ENCODE results near the gene KCNK15. TPM values are rescaled to one million over a fixed set of nuclear protein-coding genes. Genes with fewer than 3 reads are reported as not detected.

The KCNK15 gene
- total and polyA plus RNA-seq, 2 donors (not counting 1 experiment from before 2014, with no cell fraction given), result 0.17 TPM; not detected in 1

- H4K20me1 ChIP-seq (ENCODE audit: control insufficient read depth, insufficient read depth, low read length, poor library complexity, severe bottlenecking), result no peaks in the 10 kb centered on the region
- no peak overlapping the region for H3K27ac Mint-ChIP-seq
- no peaks in the 10 kb centered on the region for H3K9me3 ChIP-seq (ENCODE audit: control extremely low read depth in 1 of 3, control insufficient read depth in 2 of 3, insufficient read depth in 1 of 3, low read length in 2 of 3)
- ATAC-seq (ENCODE audit: low read depth) (no peak), DNase-seq (no peak)
- H3K27ac ChIP-seq (ENCODE audit: low read length in 2 of 2), result no peak overlapping the region
- H3K36me3 ChIP-seq (replicated peaks in 1 of 2; ENCODE audit: control extremely low read depth in 1 of 2, control insufficient read depth in 1 of 2, extremely low read depth in 1 of 2, insufficient read depth in 2 of 2, low read length in 1 of 2), result no peaks in the 10 kb centered on the region
- no peak overlapping the region for H2AFZ ChIP-seq (ENCODE audit: insufficient read depth, low read depth, low read length, poor library complexity, severe bottlenecking)
- H3K79me2 ChIP-seq (ENCODE audit: control insufficient read depth, insufficient read depth, low read length), result no peaks in the 10 kb centered on the region
- POLR2A ChIA-PET, result no interaction called here
- TF ChIP-seq EZH2 (IDR thresholded peaks at IDR 0.05; ENCODE audit: borderline replicate concordance, insufficient read depth, low read depth, low read length, poor library complexity, severe bottlenecking) (no peak), CTCF (IDR thresholded peaks at IDR 0.05) (no peak)
- CTCF ChIA-PET, result interaction anchor here (1.1 kb wide), 1 partner anchor 9 kb away, joined by 3 read pairs; no protein-coding TSS in a partner anchor
- no peak overlapping the region for H3K4me3 ChIP-seq (ENCODE audit: control extremely low read depth in 1 of 5, extremely low read depth in 1 of 5, insufficient read depth in 1 of 5, low read depth in 2 of 5, low read length in 4 of 5)
- 98% methylated on average over 7 of the region's 9 CpGs for WGBS (ENCODE audit: insufficient coverage)
- no peaks in the 10 kb centered on the region for H3K27me3 ChIP-seq (replicated peaks in 1 of 4; ENCODE audit: control extremely low read depth in 1 of 4, control insufficient read depth in 3 of 4, insufficient read depth in 4 of 4, low read length in 3 of 4)
- no peaks in the 10 kb centered on the region for H3K4me1 Mint-ChIP-seq
- no peak overlapping the region for H3K4me2 ChIP-seq (replicated peaks; ENCODE audit: low read depth, low read length, poor library complexity, severe bottlenecking)
- H3K9me3 Mint-ChIP-seq (ENCODE audit: insufficient read depth), result no peaks in the 10 kb centered on the region
- no peaks in the 10 kb centered on the region for H3K4me1 ChIP-seq (ENCODE audit: control insufficient read depth in 2 of 2, insufficient read depth in 2 of 2, low read length in 2 of 2)
- H3K27me3 Mint-ChIP-seq, result peaks cover 3% of the 10 kb centered on the region
- intact Hi-C loops (cut with micrococcal nuclease), result no loop called here
- H3K4me3 Mint-ChIP-seq, result no peak overlapping the region
- no peak overlapping the region for H3K9ac ChIP-seq (ENCODE audit: low read length)
Measured at GRCh38 chr20:44723798-44724362, 21.8 kb upstream of the KCNK15 start.

GRCh38 chr20:44724423-44725091 is 21.1 kb upstream of the KCNK15 start:
- CTCF ChIA-PET, result interaction anchor here (1.1 kb wide), 1 partner anchor 9 kb away, joined by 3 read pairs; no protein-coding TSS in a partner anchor
- POLR2A ChIA-PET, result no interaction called here
- Histone ChIP-seq H3K9me3 (ENCODE audit: control extremely low read depth in 1 of 3, control insufficient read depth in 2 of 3, insufficient read depth in 1 of 3, low read length in 2 of 3) (no peaks in the 10 kb centered on the region), H3K4me3 (ENCODE audit: control extremely low read depth in 1 of 5, extremely low read depth in 1 of 5, insufficient read depth in 1 of 5, low read depth in 2 of 5, low read length in 4 of 5) (no peak overlapping the region), H2AFZ (ENCODE audit: insufficient read depth, low read depth, low read length, poor library complexity, severe bottlenecking) (no peak overlapping the region), H3K79me2 (ENCODE audit: control insufficient read depth, insufficient read depth, low read length) (no peaks in the 10 kb centered on the region), H4K20me1 (ENCODE audit: control insufficient read depth, insufficient read depth, low read length, poor library complexity, severe bottlenecking) (no peaks in the 10 kb centered on the region), H3K9ac (ENCODE audit: low read length) (no peak overlapping the region), H3K4me2 (replicated peaks; ENCODE audit: low read depth, low read length, poor library complexity, severe bottlenecking) (no peak overlapping the region), H3K36me3 (replicated peaks in 1 of 2; ENCODE audit: control extremely low read depth in 1 of 2, control insufficient read depth in 1 of 2, extremely low read depth in 1 of 2, insufficient read depth in 2 of 2, low read length in 1 of 2) (no peaks in the 10 kb centered on the region), H3K27me3 (replicated peaks in 1 of 4; ENCODE audit: control extremely low read depth in 1 of 4, control insufficient read depth in 3 of 4, insufficient read depth in 4 of 4, low read length in 3 of 4) (no peaks in the 10 kb centered on the region), H3K4me1 (ENCODE audit: control insufficient read depth in 2 of 2, insufficient read depth in 2 of 2, low read length in 2 of 2) (no peaks in the 10 kb centered on the region), H3K27ac (ENCODE audit: low read length in 2 of 2) (no peak overlapping the region)
- WGBS (ENCODE audit: insufficient coverage), result 93% methylated on average over 26 of the region's 26 CpGs
- ATAC-seq (ENCODE audit: low read depth) (no peak), DNase-seq (no peak)
- no peaks in the 10 kb centered on the region for H3K4me1 Mint-ChIP-seq
- H3K27me3 Mint-ChIP-seq, result peaks cover 3% of the 10 kb centered on the region
- no peaks in the 10 kb centered on the region for H3K9me3 Mint-ChIP-seq (ENCODE audit: insufficient read depth)
- no peak for TF ChIP-seq CTCF (IDR thresholded peaks at IDR 0.05)
- no peak for TF ChIP-seq EZH2 (IDR thresholded peaks at IDR 0.05; ENCODE audit: borderline replicate concordance, insufficient read depth, low read depth, low read length, poor library complexity, severe bottlenecking)
- intact Hi-C loops (cut with micrococcal nuclease), result no loop called here
- H3K4me3 Mint-ChIP-seq, result no peak overlapping the region
- no peak overlapping the region for H3K27ac Mint-ChIP-seq
